GM18511 (cell line): Measurements from ENCODE around the gene PATL2.
"Not testable (repeated sequence)": the region's sequence is repeated elsewhere in the genome, so short reads cannot be mapped to it uniquely, and the experiment has no call there.

Experiments used
- ATAC-seq: cut with Tn5 transposase; IDR thresholded peaks from one replicate; pipeline ENCODE4 v1.9.1; 2021; ENCODE audit warnings: mild to moderate bottlenecking, moderate library complexity; ENCODE audit not compliant: unreplicated experiment

PATL2 gene

GRCh38 chr15:44692659-44693058 lies 18.5 kb downstream of the PATL2 start:
- ATAC-seq, result no peak

GRCh38 chr15:44690245-44690644 lies 20.9 kb downstream of the PATL2 start:
- ATAC-seq, result not testable (repeated sequence)

GRCh38 chr15:44689318-44689717 lies 21.8 kb downstream of the PATL2 start:
- not testable (repeated sequence) for ATAC-seq

- not testable (repeated sequence) for ATAC-seq
Observed at GRCh38 chr15:44682809-44683682, 28.1 kb downstream of the PATL2 start.

DNA sequence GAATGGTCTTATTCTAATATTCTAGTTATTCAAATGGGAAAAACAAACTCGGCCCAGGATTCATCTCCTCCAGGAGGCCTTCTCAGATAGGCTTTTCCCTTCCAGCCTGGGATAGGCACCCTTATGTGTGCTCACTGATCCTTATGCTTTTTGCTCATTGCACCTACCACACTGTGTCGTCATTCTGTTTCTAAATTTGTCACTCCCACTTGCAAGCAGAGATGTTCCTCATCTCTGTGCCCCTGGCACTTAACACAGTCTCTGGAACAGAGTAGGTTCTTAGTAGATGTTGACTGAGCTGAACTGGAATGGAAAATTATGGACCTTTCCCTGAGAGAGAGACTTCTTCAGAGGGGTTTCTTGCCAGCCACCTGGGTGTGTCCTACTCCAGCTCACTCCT lies 28.9 kb downstream of the PATL2 start:
- no peak for ATAC-seq

DNA sequence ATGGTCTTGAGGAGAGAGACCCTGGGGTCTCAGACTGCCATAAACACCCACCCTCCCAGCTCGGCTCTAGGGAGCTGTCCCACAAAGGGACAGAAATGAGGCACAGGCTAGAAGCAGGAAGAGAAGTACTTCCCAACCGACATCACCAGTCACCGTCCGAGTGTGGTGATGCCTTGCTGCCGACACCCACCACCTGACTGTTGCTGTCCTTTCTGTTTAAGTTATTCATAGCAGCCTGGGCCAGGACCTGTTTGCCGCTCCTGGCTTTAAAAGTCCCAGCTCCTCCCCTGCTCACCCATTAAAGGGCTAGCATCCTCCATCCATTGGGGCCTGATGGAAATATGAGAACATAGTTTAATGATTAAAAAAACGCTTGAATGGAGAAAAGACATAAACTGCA lies 34.4 kb downstream of the PATL2 start:
- no peak for ATAC-seq

DNA sequence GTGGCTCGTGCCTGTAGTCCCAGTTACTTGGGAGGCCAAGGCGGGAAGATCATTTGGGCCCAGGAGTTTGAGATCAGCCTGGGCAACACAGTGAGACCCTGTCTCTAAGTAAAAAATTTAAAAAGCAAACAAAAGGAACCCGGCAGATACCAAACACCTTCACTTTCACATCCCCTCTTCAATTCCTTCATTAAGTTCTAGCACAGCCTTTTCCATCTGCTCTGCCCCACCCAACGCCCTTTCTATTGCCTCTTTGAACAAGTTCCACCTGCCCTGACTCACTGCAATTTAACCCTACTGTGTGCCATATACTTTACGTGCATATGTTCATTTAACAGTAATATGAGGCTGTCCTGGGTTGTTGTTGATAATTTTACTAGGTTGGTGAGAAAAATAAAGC lies 35.2 kb downstream of the PATL2 start:
- ATAC-seq, result no peak

DNA sequence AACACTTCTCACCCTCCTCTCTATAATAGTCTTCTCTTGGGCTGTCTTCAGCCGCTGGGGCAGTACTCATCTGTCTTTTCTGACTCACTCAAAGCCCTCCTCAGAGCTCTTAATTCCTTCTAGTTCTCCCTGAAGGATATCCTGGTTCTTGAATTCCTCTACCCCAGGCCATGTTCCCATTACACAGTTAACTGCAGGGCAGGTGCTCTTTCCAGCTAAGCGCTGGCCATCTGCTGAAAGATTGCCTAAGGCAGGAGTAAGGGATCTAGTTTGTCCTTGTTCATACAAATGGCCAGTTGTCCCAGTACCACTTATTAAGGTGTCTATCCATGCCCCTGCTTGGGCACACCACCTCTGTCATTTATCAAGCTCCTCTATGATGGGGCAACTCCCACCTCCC lies 37.5 kb downstream of the PATL2 start:
- ATAC-seq, result no peak

DNA sequence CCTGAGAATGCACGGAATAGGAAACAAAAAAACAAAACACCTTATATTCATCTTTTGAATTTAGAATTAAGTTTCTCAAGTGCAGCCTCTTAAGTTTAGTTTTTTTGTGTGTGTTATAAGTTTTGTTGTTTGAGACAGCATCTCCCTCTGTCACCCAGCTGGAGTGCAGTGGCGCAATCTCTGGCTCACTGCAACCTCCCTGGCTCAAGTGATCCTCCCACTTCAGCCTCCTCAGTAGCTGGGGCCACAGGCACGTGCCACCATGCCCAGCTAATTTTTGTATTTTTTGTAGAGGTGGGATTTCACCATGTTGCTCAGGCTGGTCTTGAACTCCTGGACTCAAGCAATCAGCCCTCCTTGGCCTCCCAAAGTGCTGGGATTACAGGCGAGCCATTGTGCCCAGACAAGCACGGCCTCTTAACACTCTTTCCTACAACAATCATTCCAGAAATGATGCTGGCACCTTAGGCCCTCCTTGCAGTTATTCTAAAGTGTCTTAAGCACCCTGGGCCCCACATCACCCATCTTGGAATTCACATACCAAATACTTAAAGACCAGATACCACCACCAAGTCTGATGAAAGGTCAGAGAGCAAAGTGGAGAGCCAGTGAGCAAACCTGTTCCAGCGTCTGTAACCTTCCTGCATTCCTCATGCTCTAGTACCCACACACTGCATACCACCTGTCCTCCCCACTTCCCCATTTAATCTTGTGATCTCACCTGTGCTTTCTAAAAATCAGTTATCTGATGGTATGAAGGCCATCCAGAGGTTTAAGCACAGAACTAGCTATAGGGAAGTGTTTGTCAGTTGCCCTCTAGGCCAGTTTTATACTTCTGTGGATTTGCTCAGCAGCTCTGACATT lies 40.8 kb downstream of the PATL2 start:
- no peak for ATAC-seq

GRCh38 chr15:44668921-44669320 lies 42.2 kb downstream of the PATL2 start:
- ATAC-seq, result no peak

GRCh38 chr15:44667039-44667360 lies 44.1 kb downstream of the PATL2 start:
- no peak for ATAC-seq

- ATAC-seq, result peak; percentile 28
Observed at GRCh38 chr15:44666210-44667038, 44.7 kb downstream of the PATL2 start.

GRCh38 chr15:44663410-44664308 lies 47.5 kb downstream of the PATL2 start, which contains the start of gene SPG11:
Gene SPG11, minus strand, starts transcription at chr15:44663662. Its CDS starts 15 bp downstream, at chr15:44663647.
- ATAC-seq, result peak; percentile 79

- ATAC-seq, result peak; percentile 61
Observed at GRCh38 chr15:44662478-44663409, 48.4 kb downstream of the PATL2 start.

DNA sequence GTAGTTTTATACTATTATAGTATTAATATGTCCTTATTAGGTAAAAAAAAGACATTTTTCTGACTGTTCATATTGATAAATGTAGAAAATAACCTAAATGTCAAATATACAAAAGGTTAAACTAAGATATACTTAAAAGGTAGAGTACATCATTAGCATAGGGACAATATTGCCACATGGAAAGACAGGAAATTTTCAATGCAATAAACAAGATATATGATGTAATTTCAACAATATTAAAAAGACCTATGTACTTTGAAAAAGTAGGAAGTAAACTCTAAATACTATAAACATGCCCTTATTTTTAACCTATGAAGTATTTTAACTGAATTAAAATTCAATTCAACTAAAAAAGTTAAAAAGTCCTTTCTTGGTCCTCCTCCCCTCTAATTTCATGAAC lies 49.5 kb downstream of the PATL2 start:
- ATAC-seq, result no peak

DNA sequence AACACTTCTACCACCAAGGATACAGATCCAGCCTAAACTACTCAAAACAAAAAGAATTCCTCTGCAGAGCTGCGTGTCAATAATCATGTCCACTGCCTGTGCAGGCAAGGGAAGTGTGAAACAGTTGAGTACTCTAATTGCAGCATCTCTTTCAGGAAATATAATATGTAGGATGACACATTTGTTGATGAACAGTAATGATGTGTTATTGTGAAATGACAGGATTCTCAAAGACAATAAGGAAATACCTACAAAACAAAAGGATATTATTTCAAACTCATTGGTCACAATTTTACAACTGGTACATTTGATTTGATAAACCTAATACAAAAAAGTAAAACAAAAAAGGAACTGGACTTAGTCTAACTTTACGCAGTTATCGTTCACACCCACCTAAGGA lies 52.1 kb downstream of the PATL2 start:
- ATAC-seq, result no peak

GRCh38 chr15:44657378-44657777 lies 53.7 kb downstream of the PATL2 start:
- no peak for ATAC-seq

DNA sequence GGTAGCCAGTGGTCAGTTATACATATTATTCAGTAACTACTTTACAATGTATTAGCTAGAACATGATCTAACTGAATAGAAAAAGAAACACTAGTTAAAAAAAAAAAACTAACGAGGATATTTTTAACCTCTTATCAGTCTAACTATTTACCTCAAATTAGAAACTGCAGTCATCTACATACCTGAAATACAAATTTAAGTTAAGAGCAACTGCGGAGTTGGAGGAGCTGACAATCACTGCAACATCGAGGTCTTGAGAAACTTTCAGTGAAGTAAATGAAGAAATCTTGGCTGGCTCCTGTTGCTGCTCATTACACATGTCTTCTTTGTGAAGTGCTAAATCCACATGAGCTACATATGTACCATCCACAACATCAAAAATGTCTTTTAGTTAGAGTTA lies 54.2 kb downstream of the PATL2 start:
- ATAC-seq, result no peak

DNA sequence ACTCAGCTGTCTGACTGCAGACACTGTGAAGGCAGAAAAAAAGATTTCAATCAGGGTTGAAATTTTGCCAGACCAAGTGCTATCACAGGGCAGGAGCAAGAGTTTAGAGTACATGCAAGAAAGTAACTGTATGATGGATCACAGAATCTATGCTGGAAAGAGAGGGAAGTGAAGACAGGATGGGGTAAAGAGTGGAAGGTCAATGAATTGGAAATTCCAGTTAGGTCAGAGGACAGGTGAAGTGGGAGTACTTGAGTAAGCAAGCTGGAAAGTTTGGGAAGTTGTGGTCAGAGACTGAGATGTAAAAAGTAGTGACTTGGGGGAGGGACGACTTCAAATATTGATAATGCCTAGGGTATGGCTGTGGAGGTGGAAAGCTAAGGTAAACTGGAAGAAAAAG lies 54.8 kb downstream of the PATL2 start:
- ATAC-seq, result no peak
